NCI-H187 treated with DMSO at 0.1 percent for 48 hours (cell line): Measurements from ENCODE around the gene ID2.
"Not testable (repeated sequence)": the region's sequence is repeated elsewhere in the genome, so short reads cannot be mapped to it uniquely, and the experiment has no call there.

Experiments
- DNase-seq: peaks from one replicate; lab custom pipeline; 2025; lab: John Stamatoyannopoulos, UW

ID2 gene

GRCh38 chr2:8685697-8686358 is 4.0 kb downstream of the ID2 start:
- no peak for DNase-seq

DNA sequence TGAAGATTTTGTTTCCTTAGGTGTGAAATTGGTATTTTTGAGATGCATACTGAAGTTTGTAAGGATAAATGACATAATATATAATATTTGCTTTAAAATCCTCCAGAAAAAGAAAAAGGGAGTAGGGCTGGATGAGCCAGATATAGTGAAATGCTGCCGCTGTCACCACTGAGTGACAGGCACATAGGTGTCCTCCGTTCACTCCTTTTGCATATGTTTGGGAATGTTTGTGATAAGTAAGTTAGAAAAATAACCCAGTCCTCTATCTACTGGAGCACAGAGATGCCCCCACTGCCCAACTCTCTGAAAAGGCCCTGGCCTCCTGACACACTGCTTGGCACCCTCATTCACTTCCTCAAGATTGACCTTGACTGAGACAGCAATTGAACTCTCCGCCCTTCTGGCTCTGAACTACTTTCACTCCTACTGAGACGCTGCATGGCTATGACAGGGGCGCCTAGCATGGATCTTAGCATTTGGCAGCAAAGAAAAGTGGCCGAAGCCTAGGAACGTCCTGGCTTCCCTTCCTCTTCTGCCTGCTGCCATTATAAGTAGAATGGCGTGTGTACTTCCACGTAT is 10.1 kb downstream of the ID2 start:
- DNase-seq = no peak

- no peak for DNase-seq
Observed at GRCh38 chr2:8692783-8693156, 10.9 kb downstream of the ID2 start.

DNA sequence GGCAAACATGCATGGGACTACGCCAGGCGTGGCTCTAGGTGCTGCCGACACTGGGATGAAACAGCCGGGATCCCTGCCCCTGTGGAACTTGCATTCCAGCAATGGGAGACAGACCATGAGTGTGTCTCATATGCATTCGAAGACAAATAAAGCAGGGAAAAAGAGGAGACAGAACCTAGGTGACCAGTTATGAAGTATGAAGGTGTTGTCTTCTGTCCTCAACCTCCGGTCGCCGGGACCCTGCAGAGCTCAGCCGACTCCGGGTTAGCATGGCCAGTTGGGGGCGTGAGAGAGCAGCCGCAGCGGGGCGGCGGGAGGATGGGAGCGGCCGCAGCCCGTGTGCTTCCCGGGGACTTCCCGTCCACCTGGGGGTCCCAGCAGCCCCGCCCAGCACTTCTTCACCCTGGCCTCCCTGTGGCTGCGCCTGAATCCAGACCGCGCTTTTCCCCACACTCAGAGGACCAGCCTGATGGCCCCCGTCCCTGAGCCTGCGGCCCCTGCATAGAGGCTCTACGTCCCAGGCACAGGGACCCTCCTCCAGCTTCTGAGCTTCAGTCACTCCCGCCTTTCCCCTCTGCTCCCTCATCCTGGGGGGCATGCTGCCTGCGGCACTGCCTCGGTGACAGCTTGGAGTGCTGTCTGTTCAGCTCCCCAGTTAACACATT is 11.4 kb downstream of the ID2 start:
- no peak for DNase-seq

DNA sequence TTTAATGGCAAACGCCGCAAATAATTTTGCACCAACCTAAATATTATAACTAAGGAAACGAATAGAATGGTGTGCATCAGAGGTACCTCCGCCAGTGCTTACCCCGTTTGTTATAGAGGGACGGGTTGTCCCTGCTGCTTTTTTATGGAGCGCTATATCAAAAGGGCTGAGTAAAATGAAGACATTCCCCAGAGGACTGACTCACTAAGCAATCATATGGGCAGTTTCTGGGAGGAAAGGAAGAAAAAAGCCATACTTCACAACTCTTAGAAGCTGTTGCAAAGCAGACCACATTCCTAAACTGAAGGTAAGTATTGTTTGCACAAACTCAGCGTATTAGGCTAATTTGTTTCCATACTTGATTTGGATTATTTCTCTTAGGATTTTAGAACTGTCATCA is 12.9 kb downstream of the ID2 start:
- no peak for DNase-seq

DNA sequence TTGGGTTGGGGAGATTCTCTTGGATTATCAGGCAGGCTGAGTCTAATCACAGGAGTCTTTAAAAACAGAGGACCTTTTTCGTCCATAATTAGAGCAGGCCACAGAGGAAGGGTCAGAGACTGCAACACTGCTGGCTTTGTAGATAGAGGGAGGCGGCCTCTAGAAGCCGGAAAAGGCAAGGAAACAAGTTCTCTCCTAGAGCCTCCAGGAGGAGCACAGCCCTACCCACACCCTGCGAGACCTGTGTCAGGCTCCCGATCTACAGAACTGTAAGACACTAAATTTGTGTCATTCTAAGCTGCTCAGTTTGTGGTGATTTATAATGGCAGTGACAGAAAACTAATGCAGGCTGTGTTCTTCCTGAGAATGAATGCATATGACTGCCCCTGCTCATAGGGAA is 15.3 kb downstream of the ID2 start:
- DNase-seq = no peak

- DNase-seq = no peak
Observed at GRCh38 chr2:8699839-8700238, 18.0 kb downstream of the ID2 start.

DNA sequence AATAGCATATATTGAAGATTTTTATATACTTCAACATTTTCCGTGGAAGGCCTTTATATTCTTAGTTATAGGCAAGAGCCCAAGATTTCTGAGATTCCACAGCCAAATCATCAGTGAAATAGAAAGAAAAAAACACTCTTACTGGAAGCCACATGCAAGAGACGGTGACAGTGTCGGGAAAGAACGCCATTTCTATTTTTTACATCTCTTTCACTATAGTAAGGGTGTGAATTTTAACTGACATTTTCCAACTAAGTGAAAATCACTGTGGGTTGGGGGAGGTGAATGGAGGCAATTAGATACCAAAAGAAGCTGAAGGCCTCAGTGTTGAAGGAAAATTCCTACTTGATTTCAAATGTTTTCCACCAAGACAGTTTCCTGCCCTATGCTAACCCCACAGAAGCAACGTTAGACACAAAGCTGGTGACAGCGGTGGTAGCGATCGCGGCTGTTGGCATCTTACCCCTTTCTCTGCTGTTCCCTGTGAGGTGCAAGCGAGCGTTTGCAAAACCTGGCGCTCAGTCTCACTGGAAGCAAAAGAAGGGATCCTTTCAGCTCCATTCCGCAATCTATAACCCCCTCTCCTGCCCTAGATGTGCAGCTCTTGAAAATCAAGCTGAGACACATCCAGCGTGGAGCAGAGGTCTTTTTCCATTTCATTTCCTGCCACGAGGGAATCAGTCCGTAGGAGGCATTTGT is 20.0 kb downstream of the ID2 start:
- no peak for DNase-seq

DNA sequence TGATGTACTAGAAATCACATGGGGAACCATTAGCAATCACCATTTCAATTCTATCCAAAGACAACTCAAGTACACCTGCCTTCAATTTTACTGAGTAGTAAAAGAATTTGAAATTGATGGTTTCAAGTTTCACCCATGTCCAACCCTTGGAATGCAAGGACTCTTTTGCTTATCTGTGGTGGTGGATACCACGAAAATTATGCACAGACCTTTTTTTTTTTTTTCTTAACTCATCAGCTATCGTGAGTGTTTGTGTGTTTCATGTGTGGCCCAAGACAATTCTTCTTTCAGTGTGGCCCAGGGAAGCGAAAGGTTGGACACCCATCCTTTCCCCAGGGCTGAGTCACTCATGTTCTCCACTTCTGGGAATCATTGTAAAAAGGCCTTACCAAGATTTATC is 23.1 kb downstream of the ID2 start:
- no peak for DNase-seq

DNA sequence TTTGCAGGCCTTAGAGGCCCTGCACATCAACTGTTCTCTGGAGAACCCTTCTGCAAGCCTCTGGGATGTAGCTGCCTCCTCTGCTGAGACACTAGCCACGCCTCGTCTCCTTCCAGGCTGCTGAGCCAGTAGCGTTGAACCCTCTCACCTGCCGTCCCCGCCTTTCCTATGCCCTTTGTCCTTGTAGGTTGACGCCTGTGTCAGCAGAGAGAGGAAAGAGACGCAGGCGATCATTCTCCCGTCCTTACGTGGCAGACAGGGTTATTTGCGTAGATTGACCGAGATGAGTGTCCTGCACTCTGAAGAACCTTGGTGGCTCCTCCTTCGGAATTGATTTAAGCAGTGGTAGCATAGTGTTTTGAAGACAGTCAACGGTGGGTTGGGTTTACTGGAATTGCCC is 27.8 kb downstream of the ID2 start:
- no peak for DNase-seq

- no peak for DNase-seq
Observed at GRCh38 chr2:8710951-8711350, 29.1 kb downstream of the ID2 start.

GRCh38 chr2:8714283-8714682 is 32.4 kb downstream of the ID2 start:
- DNase-seq = no peak

- no peak for DNase-seq
Observed at GRCh38 chr2:8714971-8715370, 33.1 kb downstream of the ID2 start.

DNA sequence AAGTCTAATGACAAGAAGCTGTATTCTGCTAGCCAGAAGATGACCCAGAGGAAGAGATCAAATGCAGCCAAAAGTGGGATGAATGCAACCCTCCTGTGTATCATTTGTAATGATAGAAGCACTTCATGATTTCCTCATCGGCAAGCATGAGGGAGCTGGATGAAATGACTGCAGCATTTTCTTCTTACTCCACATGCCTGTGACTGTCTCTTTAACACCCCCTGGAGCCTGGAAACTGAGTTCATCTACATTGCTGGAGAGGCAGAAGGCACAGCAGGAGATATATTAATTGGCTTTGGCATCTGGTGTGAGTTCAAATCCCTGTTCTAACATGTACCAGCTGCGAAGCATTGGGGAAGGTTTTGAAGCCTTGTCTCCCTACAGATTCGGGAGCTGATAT is 37.7 kb downstream of the ID2 start:
- DNase-seq = no peak

DNA sequence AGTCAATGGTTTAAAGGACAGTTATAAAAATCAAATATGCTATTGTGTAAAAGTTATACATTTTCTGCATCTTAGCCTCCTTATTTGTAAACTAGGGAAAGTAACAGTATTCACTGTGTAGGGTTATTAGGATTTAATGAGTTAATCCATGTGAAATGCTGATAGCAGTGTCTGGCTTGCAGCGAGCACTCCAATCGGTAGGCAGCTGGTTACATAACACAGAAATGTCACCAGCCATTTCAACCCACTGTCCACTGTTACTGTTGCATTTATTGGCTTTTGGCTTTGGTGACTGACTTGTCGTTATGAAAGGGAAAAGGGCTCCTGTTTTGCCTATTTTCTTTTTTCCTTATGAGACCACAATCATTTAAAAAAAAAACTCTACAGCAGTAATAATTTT is 38.9 kb downstream of the ID2 start:
- DNase-seq = no peak

GRCh38 chr2:8721410-8721809 is 39.6 kb downstream of the ID2 start:
- DNase-seq = no peak

DNA sequence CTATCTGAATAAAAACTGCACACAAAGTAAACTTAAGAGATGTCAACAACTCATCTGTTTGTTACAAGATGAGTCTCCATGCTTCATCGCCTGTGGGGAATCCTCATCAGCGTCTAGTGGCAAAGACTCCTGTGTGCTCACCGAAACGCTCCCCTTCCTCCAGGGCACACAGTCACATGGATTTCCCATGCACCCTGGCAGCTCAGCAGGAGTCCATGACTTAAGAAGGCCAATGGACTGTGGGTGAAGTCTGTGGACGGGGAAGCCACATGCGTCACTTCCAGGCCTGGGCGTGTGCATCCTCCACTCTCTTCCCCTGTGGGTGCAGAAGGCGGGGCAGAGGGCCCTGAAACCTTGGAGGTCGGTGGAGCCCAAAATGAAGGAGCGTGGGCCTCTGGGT is 41.1 kb downstream of the ID2 start:
- no peak for DNase-seq

GRCh38 chr2:8725838-8726237 is 44.0 kb downstream of the ID2 start:
- no peak for DNase-seq

DNA sequence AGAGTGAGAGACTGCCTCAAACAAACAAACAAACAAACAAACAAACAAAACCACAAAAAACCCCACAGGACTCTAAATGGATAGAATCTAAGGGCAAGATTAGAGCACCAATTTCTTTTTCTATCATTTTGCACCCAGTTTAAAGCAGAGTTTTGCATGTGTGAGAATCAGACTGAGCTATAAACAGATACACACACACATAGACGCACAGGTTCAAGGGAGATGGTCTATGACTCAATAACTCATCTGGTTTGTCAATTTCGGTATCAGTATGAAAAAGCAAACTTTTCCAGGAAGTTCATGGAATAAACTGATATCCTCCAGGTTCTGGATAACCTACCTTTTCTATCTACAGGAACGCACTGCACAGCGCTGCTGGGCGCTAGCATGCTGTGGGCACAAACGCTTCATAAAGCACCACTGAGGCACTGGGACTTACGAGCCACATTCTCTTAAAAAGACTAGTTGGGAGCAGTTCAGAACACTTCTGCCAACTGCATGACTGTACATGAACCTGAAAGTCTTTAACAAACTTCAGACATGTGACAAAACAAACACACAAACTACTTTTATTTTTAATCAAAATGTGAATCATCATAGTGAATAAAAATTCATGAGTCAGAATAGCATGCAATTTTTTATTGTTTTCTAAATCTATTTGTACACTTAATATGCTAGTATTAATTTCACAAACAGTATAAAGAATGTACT is 46.6 kb downstream of the ID2 start:
- DNase-seq = no peak

GRCh38 chr2:8729101-8729500 is 47.2 kb downstream of the ID2 start:
- DNase-seq = not testable (repeated sequence)

DNA sequence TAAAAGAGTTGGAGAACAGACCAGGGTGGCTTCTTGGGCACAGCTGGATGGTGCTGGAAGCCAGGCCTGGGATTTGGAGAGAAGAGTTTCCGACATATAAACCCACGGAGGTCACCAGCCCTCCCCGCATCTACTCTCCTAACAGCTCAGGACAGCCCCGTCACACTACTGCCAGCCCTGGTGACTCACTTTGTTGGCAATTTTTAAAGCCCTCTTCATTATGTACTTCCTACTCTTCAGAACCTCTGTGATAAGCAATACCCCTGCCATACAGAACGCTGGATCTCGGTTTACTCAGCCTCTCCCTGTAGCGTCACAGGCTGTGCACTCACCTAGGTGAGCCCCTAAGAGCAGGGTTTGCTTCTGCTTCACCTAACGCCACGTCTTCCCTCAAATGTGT is 48.1 kb downstream of the ID2 start:
- DNase-seq = no peak

GRCh38 chr2:8732601-8733000 is 50.7 kb downstream of the ID2 start:
- DNase-seq = no peak
